HG02763 (cell line): ENCODE measurements around the gene CYB561D1.

Experiments
- ATAC-seq: cut with Tn5 transposase; IDR thresholded peaks from one replicate; pipeline ENCODE4 v1.9.1; 2021; ENCODE audit warnings: mild to moderate bottlenecking, moderate library complexity; ENCODE audit not compliant: unreplicated experiment

CYB561D1 gene

DNA sequence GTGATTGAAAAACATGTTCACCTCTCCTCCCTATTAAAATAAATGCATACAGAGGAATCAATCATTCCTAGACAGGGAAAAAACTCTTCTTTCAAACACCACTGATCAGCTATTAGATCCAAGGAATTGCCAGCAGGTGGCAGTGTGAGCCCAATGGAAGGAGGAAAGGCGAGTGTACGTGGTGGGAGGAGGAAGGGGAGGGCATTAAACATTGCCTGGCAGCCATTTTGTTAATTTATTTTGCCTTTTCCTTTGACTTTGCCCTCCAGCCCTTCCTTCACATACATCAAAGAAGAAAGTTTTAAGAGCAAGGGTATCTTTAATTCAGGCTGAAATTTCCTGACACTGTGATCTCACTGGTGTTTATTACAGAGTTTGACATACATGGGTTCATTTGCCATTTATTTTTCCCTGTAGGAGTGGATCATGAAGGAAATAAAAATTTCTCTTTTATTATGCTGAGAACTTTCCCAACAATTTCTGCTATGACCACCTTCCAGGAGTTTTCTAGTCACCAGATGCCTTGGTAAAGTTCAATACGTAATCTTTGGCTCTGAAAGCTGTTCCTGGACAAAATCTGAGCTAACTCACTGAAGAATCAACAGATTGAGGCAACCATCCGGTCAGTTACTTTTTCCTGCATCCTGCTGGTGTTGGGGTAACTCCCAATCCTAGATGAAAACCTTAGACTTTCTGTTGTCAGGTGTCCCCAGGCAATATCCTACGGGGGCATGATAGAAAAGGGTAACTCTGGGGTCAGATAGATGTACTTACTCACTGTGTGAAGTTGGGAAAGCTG lies 52.6 kb downstream of the CYB561D1 start:
- no peak for ATAC-seq

- peak; percentile 6 for ATAC-seq
Observed at GRCh38 chr1:109547463-109548320, 53.8 kb downstream of the CYB561D1 start.

GRCh38 chr1:109548321-109549267 lies 54.7 kb downstream of the CYB561D1 start, which contains the start of gene GNAI3:
Gene GNAI3, plus strand, starts transcription at chr1:109548615. Its CDS starts 106 bp downstream, at chr1:109548721.
- peak; percentile 88 for ATAC-seq
